GM18858 (cell line): ENCODE measurements around the gene SIN3B.

Source experiments
- ATAC-seq: cut with Tn5 transposase; IDR thresholded peaks from one replicate; pipeline ENCODE4 v1.9.1; 2021; ENCODE audit not compliant: unreplicated experiment

Gene SIN3B

DNA sequence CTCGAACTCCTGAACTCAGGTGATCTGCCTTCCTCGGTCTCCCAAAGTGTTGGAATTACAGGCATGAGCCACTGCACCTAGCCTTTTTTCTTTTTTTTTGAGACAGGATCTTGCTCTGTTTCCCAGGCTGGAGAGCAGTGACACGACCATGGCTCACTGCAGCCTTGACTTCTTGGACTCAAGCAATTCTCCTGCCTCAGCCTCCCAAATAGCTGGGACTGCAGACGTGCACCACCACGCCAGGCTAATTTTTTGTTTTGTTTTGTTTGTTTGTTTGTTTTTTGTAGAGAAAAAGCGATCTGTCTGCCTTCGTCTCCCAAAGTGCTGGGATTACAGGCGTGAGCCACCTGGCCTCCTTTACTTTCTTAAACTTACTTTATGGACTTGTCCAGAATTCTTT is 6.5 kb upstream of the SIN3B start:
- no peak for ATAC-seq

DNA sequence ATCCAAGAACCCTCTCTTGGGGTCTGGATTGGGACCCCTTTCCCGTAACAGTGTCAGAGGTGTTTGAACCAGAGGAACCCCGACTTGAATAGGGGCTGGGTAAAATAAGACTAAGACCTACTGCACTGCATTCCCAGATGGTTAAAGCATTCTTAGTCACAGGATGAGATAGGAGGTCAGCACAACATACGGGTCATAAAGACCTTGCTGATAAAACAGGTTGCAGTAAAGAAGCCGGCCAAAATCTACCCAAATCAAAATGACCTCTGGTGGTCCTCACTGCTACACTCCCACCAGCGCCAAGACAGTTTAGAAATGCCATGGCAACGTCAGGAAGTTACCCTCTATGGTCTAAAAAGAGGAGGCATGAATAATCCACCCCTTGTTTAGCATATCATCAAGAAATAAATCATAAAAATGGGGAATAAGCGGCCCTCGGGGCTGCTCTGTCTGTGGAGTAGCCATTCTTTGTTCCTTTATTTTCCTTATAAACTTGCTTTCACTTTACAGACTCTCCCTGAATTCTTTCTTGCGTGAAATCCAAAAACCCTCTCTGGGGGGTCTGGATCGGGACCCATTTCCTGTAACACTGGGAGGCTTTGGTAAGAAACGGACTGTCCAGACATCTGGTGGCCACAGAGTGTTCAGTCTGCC is 4.4 kb upstream of the SIN3B start:
- no peak for ATAC-seq

DNA sequence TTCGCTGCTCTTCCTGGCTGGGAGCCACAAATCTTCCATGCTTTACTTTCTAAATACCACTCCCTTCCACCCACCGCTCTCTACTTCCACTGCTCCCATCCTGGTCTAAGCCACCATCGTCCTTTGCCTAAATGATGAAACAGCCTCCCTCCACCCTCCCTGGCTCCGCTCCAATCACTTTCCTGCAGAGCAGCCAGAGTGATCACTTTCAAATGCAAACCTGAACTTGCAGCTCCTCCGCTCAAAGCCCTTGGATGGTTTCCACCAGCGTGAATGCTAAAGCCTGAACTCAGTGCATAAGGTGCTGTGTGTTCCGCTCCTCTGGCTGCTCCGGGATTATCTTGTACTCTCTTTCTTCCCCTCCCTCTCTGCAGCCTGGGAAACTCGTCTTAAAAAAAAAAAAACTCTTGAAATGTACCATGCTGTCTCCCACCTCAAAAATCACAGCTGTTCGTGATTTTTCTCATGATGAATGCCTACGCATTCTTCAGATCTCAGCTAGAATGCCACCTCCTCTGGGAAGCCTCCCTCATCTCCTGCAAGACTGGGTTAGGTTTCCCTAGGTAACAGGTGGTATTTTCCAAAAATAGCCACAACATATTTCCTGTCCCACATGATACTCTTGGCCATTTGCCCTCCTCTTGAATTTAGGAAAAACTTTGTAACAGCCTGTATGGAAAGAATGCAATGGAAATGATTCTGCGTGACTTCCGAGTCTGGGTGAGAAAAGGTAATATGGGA is 3.7 kb upstream of the SIN3B start:
- ATAC-seq = no peak

DNA sequence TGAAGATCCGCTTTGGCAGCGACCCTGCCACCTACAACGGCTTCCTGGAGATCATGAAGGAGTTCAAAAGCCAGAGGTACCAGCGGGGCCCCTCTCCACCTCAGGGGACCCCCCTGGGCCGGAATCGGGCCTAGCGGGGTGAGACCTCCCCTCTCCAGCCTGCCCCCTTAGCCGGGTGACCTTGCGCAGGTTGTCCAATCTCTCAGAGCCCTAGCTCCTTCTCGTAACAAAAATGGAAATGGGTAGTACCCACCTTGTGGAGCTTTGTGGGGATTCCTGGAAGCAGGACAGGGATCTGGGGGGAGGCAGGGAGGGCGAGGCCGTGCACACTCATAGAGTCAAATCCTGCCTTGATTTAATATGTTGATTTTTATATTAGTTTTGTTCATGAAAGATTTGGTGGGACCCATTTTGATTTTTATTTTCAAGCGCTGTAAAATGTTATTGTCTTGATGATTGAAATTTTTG is 658 bp downstream of the SIN3B start:
- no peak for ATAC-seq

DNA sequence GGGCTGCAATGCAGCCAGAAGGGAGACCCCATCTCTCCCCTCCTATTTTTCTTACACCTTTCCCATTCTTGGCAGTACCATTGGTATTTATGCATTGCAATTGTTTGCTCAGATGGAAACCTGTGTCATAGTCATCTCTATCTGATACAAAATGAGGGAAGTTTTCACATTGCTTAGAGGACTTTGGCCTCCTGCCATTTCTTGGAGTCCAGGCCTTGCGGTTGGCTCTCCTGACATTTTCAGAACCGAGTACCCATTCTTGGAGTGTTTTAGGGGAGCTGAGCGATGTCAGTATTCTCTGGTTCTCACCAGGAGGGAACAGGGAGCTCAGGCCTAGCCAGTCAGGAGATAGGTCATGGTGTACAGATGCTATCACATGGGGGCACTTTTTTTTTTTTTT is 1.5 kb downstream of the SIN3B start:
- no peak for ATAC-seq

DNA sequence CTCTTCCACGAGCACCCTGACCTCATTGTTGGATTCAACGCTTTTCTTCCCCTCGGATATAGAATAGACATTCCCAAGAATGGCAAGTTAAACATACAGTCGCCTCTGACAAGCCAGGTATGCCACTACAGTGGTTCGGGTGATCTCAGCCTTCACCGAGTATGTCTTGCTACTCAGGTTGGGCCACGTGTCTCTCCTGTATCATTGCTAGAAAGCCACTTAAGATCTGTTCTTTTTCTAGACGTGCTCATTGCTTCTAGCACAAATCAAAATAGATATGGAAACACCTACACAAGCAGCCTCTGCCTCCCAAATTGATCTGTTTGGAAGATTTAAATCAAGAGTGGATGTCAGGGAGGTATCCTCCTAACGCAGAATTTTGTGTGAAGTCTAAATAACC is 2.3 kb downstream of the SIN3B start:
- ATAC-seq = no peak

DNA sequence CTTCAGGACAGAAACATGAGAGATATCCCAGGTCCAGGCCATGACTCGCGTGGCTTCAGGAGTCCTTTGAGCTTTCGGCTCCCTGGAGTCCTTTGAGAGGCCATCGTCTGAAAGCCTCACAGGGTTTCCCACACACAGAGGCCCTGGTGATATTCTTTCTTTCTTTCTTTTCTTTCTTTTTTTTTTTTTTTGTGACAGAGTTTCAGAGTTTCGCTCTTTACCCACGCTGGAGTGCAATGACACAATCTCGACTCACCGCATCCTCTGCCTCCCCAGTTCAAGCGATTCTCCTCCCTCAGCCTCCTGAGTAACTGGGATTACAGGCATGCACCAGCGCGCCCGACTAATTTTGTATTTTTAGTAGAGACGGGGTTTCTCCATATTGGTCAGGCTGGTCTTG is 5.5 kb downstream of the SIN3B start:
- ATAC-seq = no peak

DNA sequence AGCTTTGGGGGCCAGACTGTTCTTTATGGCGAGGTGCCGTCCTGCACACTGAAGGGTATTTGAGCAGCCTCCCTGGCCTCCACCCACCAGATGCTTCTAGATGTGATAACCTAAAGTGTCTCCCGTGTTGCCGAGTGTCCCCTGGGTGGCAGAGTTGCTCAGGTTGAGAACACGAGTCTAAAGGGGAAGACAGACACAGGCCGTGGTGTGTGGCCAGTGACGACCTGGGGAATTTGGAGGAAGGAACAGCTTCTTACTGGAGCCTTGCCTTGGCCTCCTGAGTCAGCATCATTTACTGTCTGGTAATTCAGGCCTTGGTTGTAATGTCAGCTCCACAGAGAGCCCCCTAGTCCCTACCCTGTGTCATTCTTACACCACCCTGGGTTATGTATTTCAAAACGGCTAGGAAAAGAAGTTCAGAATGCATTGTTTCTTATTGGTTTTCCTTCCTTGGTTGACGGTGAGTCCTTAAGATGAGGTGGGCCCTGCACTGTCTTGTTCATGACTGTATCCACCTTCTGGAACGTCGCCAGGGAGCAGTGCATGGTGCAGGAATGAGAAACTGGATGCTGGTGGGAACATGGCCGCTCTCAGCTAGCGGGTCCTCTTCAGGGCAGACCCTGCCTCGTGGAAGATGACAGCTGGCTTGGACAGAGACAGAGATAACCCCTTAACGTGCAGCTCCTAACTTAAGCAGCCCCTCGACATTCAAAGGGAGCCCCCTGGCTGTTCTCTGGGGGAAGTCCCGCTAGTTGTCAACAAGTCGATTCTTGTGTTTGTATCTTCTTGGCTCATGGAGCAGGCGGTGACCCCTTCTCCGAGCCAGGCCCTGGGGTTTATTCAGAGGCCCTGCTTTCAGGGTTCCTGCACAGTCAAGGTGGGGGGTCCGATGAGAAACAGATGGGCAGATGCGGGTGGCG is 7.2 kb downstream of the SIN3B start:
- ATAC-seq = no peak

DNA sequence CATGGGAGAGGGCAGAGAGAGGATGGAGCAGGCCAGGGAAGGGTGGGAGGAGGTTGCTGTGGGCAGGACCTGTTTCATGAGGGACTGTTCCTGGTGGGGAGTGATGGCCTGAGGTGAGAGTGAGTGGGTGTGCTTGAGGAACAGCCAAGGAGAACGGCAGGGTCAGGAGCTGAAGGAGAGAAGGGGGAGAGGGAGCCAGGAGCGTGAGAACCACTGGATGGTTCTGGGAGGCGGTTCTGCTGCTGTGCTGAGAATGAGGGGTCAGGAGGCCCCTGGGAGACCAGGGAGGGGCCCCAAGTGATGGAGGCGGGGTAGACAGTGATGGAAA is 7.8 kb downstream of the SIN3B start:
- ATAC-seq = no peak

DNA sequence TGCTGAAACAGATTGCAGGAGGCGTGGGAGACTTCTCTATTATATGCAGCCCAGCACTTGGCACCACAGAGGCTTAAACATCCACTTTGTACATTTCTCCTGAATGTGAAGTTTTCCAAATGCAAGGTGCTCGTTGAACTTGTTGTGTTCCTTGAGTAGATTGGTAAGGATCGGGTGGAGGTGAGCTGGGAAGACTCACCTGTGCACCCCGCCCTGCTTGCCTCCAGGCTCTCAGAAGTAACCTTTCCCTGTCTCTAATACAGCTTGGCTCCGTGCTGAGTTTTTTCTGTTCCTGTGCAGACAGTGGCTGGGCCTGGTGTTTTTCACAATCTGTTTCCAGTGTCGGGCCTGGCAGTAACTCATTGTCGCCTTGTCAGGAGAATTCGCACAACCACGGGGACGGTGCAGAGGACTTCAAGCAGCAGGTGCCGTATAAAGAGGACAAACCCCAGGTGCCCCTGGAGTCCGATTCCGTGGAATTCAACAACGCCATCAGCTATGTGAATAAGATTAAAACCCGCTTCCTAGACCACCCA is 12.3 kb downstream of the SIN3B start:
- ATAC-seq = no peak

DNA sequence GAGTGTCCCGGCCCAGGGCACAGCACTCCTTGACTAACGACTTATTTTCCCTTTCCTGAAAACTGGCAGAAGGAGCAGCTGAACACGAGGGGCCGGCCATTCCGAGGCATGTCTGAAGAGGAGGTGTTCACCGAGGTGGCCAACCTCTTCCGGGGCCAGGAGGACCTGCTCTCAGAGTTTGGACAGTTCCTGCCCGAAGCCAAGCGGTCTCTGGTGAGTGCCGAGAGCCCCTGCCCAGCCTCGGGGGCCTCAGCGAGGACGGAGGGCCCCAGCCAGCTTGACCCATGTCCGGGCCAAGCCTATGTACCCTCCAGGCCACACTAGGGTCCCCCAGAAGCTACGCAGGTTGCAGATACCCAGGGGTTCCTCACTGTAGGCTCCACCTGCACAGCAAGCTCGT is 17.7 kb downstream of the SIN3B start:
- ATAC-seq = no peak

DNA sequence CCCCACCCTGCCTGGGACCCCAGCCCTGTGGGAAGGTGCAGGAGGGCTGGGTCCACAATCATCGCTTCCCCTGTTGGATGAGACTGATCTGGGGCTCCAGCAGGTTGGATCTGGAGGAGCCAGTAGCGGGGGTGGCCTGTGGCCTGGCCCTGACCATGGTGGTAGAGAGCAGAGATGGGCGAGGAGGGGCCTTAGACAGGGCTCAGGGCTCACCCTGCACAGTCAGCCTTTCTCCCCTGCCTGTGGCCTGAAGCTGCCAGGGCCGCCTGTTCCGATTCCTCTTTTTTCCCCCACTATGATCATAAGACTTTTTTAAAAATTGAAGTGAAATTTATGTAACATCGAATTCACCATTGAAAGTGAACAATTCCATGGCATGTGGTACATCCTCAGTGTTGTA is 18.2 kb downstream of the SIN3B start:
- no peak for ATAC-seq

DNA sequence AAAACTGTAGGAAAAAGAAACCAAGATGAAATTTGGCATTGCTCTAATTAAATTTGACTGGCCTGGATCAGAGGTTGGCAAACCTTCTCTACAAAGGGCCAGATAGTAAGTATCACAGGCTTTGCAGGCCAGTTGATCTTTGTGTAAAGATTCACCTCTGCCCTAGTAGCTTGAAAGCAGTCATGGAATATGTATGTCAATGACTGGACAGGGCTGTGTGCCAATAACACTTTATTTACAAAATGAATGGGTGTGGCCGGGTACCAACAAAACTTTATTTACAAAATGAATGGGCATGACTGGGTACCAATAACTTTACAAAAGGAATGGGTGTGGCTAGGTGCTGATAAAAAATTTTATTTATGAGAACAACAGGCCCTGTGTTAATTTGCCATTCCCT is 20.0 kb downstream of the SIN3B start:
- no peak for ATAC-seq

DNA sequence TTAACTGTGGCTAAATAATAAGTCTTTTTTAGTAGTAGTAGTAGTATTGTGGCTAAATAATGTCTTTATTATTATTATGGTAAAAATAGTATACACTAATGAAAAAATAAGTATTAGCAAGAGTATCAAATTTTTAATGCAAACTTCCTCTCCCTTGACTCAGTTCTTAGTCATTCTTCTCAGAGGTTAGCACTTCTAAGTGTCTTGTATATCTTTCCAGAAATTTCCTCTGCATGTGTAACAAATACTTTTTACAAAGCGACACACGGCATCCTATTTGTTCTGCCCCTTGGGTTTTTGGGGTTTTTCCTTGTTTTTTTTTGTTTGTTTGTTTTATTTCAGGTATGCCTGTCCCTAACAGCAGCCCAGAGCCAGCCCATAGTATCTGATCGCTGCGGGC is 20.9 kb downstream of the SIN3B start:
- ATAC-seq = no peak

DNA sequence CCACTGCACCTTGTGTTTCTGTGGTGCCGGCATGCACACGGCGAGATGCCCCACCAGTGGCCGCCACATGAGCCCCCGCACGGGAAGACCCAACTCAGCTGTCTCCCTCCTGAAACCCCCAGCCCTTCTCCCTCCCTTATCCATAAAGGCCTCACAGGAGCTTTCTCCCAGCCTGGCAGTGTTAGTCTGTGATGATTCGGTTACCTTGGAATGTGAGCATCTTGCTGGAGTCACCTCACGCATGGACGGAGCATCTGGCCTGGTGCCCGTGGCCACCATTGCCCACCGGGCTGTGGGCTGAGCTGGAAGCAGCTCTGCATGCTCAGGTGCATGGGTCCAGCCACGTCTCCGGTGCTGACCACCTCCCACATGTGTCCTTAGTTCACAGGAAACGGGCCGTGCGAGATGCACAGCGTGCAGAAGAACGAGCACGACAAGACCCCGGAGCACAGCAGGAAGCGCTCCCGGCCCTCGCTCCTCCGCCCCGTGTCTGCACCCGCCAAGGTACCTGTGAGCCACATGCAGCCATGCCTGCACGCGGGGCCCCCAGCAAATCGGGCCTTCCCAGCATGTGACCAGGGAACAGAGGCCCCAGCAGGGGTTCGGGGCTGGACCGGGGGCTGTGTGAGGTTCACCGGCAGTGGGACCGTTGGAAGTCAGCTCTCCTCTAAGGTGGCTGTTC is 22.0 kb downstream of the SIN3B start:
- ATAC-seq = no peak

DNA sequence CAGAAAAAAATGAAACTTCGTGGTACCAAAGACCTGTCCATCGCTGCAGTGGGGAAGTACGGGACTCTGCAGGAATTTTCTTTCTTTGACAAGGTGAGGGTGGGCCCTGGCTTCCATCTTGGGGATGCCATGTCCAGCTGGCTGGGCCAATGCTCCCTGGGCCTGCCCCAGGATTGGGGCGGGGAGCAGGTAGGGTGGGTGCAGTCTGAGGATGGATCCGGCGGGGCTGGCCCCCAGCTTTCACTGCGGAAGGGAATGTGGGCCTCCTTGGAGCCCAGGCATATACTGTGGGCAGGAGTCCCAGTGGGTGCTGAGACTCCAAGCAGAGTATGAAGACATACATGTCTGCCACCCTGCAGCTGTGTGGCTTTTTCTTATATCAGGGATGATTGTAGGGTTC is 23.9 kb downstream of the SIN3B start:
- no peak for ATAC-seq

DNA sequence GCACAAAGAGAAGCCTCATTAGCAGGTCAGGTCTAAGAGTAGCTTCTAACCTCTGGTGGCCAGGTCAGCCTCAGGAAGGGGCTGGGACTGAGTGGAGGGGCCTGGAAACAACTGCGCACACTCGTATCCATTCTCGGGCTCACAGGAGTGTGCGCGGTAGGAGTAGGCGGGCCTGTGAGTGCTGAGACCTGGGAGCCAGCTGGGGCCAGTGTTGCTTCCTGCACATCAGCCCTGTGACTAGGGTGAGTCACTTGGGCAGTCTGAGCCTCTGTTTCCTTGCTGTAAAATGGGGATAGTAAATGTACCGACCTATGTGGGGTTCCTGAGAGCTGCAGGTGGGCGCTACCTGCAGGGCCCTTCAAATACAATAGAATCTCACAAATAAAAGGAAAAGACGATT is 26.9 kb downstream of the SIN3B start:
- no peak for ATAC-seq

DNA sequence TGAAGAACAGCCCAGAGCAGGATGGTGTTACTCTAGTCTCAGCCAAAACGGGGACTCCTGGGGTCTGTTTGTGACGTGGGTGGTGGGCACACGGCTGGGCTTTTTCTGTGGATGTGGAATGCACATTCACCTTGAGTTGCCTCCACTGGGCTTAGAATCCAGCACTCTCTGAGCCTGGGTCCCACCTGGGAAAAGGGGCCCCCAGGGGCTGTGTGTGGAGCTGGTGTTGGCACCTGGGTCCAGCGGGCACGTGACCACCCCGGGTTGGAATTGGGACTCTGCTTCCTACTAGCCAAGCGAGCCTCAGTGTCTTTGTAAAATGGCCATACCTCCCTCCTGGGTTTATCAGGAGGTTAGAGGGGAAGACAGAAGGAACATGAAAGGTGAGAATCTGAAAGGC is 30.4 kb downstream of the SIN3B start:
- ATAC-seq = no peak

DNA sequence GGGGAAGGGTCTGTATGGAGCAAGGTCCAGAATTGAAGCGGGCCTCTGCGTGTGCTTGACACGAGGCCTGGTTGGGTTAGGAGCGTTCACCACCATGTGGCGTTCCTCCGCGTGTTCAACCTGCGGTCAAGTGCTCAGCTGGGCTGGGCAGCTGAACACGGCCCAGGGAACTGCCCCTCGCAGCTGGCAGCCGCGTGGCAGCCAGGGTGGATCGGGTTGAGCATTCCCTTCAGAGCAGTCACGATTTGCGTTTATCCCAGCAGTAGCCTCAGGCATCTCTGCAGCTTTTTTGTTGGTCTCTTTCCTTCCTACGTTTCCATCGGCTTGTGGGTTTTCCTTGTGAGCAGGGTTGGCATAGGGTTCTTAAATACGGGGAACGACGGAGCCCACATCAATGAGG is 30.9 kb downstream of the SIN3B start:
- no peak for ATAC-seq

DNA sequence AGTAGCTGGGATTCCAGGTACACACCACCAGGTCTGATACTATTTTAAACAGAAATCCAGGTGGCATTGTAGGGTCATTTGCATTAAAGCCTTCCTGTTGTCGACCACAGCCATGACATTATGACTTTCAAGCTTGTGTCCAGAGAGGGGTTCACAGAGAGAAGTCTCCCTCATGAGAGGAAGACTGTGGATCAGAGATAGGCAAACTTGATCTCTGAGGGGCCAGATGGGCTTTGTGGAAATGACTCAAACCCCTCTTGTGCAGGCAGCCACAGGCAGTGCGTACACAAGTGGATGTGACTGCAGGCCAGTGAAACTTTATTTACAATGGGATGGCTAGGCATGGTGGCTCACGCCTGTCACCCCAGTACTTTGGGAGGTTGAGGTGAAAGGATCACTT is 31.8 kb downstream of the SIN3B start:
- ATAC-seq = no peak

DNA sequence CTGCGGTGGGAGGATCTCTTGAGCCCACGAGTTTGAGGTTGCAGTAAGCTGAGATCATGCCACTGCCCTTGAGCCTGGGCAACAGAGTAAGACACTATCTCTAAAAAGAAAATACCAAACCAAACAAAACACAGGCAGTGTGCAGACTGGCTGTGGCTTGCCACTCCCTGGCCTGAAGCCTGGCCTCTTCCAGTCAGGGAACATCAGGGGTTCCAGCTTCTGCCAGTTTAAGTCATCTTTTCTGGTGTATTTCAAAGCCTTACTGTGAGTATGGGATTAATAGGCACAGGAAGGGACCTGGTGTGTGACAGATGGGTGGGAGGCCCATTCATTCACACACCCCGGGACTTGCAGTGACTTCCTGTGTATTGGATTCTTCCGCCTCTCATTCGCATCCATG is 32.6 kb downstream of the SIN3B start:
- ATAC-seq = no peak
